ENCODE data around the gene PHF23. TPM values are rescaled to one million over a fixed set of nuclear protein-coding genes. Genes with fewer than 3 reads are reported as not detected.
A peak's percentile ranks its signal among the peaks of the same experiment; 100 is the strongest.

PHF23 gene
- polyA plus RNA-seq, 3 donors = 59.0 to 72.3 (median 64.3) TPM

DNA sequence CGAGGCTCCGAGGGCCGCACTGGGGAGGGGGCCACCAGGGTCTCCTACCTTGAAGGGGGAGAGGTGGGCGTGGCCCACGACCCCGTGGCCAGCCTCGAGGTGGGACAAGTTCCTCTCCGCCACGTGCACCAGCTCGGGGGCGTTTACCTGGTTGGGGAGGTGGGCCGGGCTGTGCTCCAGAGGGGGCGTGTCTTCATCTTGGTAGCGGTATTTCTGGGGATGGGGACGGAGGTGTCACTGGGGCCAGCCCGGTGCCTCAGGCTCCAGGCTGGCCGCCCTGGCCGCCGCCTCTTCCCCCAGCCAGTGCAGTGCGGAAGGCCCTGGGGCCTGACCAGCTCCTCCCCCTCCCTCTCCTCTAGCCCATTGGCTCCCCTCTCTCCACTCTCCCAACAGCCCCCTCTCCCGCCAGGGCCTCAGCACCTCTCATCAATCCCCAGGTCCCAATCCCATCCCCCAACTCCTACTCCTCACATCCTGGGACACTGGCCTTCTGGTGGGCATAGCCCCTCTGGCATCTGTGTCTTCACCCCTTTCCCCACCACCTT, 31.2 kb downstream of the PHF23 start:
- DNase-seq = no peak

DNA sequence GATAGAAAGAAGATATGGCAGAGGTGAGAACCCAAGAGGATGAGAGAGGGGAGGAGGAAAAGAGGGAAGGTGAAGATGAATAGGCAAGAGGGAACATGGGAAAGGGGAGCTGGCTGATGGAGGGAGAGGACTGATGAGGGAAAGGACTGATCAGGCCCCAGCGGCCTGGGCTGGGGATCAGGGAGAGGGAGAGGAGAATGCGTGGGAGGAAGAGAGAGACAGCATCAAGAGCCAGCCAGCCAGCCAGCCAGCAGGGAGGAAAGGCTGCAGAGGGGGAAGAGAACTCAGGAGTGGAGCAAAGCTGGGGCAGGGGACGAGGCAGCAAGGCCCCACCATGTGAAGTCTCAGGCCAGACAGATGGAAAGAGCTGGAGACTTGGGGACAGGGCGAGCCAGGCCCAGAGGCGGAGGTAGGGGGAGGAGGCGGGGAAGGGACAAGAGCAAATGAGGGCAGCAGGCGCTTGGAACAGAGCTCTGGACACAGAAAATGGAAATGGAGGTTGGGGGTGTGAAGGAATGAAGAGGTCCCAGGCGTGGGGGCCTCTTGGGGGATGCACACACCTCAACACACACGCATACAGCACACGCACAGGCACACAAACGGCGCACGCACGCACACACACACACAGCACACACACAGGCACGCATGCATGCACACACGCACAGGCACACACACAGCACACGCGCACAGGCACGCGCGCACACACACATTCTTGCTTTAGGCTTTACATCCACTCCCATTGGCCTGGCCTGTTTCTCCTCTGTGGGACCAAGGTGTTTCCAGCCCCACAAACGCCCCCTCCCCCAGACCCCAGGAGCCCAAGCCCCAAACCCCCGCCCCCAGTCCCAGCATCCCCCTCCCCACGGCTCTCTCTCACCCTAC, 31.9 kb downstream of the PHF23 start:
- no peak for DNase-seq

DNA sequence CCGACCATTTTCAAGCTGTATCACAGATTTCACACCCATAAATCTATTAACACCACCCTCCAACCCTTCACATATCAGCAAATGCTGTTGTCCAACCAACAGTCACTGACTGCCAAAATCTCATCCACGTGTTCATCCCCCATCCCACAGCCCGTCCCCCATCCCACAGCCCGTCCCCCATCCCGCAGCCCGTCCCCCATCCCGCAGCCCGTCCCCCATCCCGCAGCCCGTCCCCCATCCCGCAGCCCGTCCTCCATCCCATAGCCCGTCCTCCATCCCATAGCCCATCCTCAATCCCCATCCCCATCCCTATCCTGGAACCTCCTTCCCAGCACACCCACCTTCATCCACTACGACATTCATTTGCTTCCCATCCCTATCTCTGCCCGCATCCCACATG, 33.7 kb downstream of the PHF23 start:
- no peak for DNase-seq

DNA sequence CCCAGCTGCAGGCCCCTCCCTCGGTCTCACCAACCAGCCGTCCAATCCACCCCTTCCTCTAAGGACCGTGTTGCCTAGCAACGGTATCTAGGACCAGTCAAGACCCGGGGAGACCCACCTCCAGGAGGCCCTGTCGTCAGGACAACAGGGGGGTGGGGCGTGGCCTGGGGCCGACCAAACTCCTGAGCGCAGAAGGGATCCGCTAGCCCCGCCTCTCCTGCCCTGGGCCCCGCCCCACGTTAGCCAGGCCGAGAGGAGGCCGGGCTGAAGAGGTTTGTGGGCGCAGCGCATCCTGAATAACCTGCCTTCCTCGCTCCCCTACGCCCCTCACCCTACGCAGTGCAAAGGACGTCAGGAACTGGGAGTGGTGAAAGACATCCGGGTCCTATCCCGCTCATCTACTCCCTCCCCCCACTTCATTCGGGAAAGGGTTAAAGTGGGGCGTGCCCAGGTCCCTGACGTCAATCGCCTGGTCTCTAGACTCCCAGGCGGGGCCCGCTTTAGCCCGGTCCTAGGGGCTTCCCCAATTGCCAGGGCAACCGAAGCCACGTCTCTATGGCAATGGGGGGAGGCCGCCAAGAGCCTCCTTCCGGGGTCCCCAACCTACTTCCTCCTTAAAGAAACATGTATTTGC, 34.3 kb downstream of the PHF23 start:
- DNase-seq = peak; percentile 89

DNA sequence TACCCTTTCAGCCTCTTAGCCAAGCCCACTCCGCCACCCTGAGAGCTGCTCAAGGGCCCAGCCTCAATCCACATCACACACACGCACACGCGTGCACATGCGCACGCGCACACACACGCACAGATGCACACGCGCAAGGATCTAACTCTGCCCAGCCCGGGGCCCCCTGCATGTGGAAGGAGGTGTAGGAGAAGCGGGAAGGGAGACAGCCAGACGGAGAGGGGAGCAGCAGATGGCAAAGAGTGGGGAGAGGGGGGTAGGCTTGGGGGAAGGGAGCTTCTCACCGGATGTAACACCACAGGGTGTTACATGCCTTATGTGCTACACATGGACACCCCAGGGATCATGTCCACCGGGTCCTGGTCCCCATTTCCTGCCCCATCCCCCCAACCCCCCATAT, 34.9 kb downstream of the PHF23 start:
- DNase-seq = no peak

DNA sequence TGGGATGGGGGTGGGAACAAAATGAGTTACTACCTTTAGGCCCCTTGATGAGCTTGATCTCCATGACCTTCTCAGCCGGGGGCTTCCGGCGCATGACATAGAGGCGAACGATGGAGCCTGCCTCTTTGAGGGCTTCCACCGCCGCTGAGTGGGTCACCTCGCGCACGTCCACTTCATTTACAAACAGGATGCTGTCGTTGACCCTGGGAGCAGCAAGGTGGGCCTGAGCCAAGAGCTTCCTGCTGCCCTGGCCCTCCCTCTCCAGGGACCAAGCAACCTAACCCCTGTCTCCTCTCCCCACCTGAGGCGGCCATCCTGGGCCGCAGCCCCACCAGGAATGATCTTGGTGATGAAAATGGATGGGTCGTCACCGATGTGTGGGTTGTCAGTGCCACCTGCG, 35.9 kb downstream of the PHF23 start:
- DNase-seq = no peak

DNA sequence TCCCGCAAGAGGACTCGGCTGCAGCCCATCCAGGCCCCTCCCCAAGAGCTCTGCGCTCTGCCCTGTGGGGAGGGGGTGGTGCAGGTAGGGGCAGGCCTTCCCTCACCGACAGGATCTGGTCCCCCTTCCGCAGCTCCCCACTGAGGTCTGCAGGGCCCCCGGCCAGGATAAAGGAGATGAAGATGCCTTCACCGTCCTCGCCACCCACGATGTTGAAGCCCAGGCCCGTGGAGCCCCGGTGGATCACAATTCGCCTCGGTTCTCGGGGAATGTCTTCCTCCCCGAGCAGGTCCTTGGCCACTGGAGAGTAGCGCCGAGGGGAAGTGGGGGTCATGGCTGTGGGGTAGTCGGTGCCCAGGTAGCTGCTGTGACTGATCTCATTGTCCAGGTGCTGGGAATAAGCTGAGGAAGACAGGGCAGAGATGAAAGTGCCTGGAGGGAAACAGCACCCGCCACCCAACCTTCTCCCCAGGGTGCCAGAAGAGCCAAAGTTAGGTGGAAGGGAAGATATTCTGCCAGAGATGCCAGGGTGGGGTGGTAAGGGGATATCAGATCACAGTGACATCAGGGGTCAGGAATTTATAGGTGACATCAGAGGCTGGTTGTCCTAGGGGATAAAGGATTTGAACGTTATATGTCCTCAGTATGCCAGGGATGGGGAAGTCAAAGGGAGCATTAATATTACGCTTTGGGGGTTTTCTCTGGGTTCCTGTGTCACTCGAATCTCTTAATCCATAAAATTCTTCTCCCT, 42.4 kb downstream of the PHF23 start:
- no peak for DNase-seq

DNA sequence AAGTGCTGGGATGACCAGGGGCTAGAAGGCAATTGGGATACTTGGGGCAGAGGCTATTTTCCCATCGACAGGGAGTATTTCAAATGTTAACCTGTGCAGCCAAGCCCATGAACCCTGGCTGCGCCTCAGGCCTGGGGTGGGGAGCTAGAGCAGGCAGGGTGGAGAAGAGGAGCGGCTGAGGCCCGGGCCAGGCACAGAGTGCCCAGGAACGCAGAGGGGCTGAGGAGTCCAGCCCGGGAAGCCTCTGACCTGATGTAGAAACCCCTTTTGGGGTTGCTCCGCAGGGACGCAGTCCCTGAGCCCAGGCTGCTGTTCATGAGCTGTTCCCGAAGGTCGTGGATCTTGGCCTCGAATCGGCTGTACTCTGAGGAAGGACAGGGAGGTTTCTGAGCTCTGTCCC, 43.3 kb downstream of the PHF23 start:
- DNase-seq = no peak

DNA sequence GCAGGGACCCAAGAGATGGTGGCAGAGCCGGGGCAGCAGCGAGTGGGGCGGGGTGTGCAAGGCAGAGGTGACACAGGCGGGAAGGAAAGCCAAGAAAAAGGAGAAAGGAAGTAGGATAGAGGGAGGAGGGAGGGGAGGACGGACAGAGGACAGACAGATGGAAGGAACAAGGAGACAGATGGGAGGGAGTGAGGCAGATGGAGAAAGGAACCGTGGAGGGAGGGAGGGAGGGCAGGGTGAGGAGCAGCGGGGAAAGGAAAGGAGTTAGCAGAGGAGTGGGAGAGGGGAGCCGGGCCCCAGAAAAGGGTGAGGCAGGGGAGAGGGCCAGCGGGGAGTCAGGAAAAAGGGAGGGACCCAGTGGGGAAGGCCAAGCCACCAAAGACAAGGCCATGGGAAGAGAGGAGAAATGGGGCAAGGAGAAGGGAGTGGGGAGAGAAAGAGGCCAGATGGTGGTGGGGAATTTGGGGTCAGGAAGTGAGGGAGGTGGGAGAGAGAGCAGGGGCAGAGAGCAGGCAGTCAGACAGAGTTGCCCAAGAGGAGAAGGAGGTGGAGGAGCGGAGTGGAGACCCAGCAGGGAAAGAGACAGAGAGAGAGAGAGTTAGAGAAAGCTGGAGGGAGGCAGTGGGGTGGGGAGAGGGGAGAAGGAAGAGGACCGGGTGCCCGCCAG, 46.9 kb downstream of the PHF23 start:
- DNase-seq = no peak

DNA sequence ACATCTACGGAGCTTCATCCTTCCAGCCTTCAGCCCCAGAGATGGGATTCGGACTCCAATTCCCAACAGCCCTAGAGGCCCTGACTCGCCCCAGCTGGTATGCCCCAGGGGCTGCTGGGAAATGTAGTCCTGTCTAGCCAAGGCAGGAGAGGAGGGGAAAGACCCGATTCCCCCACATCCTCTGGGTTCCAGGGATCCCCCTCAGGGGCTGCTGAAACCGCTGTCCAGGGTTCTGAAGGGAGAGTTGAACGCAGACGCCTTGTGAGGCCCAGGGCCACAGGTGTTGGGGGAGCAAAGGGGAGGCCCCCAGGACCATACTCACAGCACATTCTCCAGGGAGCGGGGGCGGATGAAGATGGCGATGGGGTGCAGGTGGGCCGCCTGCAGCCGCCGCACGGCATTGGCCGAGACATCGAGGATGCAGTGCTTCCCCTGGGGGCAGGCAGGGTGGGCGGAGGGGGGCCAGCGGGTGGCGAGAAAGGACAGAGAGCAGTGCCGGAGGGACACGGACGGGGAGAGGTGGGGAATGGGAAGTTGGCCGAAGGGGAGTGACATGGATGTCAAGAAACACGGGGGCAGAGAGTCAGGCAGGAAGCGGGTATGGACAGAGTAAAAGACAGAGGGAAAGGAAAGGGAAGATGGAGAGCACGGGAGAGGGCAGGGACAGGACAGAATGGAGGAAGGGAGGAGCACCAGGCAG, 47.5 kb downstream of the PHF23 start:
- DNase-seq = no peak

DNA sequence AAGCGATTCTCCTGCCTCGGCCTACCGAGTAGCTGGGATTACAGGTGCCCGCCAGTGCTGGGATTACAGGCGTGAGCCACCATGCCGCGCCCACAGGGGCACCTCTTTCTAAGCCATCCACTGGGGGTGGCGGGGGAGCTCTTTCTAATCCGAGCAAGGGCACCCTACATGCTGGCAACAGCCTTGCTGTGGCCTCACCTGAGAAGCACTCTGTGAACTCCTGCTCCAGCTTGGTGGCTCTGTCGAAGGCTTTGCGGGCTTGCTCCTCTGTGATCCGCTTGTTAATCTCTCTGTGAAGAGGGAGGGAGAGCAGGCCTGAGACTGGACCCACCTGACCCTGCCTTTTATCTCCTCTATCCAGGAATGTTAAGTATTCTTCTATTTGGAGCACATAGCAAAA, 48.2 kb downstream of the PHF23 start:
- no peak for DNase-seq

DNA sequence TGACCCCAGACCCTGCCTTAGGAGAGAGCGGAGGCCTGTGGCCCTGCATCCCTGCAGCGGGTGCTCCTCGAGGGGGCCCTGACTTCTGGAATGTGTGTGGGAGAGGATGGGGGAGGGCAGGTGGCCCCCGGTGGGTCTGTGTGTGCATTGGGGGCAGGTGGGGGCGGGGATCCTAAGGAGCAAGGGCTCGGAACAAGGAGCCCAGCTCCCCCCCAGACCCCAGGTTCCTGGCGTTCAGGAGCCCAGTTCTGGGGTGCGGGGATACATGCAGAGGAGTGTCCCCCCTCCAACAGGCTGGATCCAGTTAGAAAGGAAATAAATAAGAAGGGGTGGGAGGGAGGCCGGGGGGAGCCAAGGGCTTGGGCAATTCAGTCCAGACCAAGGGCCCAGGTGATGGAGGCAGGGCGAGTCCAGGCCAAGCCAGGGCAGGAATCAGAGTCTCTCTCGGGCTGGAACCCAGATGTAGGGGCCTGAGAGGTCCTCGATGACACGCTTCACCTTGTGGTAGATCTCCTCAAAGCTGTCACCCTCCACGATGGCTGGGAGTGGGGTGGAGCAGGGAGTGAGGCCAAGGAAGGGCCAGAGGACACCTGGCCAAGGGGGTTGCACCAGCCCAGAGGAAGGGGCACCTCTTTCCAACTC, 48.9 kb downstream of the PHF23 start:
- no peak for DNase-seq

DNA sequence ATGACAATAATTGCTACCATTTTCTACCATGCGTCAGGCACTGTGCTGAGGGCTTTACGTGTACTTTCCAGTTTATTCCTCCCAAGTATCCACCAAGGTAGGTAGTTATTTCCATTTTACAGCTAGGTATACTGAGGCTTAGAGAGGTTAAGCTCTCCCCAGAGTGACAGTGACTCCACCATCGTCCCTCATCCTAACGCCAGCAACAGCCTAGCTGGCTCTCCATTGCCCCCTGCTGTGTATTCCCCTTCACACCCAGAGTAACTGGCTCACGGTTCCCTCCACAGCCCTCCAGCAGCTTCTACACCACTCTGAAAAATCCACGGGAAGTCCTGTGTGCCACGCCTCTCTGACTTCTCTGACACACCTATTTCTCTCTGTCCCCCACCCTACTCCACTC, 53.0 kb downstream of the PHF23 start:
- no peak for DNase-seq

Other genes starting within 250 kb of the PHF23 start
- gene ALOX12, start 243.4 kb downstream of the PHF23 start, polyA plus RNA-seq (ENCODE audit: insufficient read length in 3 of 3) = 1 to 10 TPM; 1.6 to 3.7 (median 2.8) TPM
- 100 to 1,000 TPM; 181 to 197 (median 187) TPM for gene RNASEK, start 226.8 kb downstream of the PHF23 start, polyA plus RNA-seq (ENCODE audit: insufficient read length in 3 of 3)
- gene BCL6B, start 216.4 kb downstream of the PHF23 start, polyA plus RNA-seq (ENCODE audit: insufficient read length in 3 of 3) = 10 to 100 TPM; 24.7 to 30.0 (median 25.5) TPM
- 1 to 10 TPM; 4.5 to 5.1 (median 4.8) TPM for gene SLC16A13, start 203.4 kb downstream of the PHF23 start, polyA plus RNA-seq (ENCODE audit: insufficient read length in 3 of 3)
- gene SLC16A11, start 195.4 kb downstream of the PHF23 start, polyA plus RNA-seq (ENCODE audit: insufficient read length in 3 of 3) = under 1 TPM; 0.51 to 0.75 (median 0.67) TPM
- 1 to 10 TPM in 2 of 3 donors, under 1 TPM in 1; 0.86 to 1.3 (median 1.1) TPM for gene CLEC10A, start 159.2 kb downstream of the PHF23 start, polyA plus RNA-seq (ENCODE audit: insufficient read length in 3 of 3)
- 1 to 10 TPM in 2 of 3 donors, under 1 TPM in 1; 0.92 to 2.5 (median 1.3) TPM for gene ASGR2, start 124.6 kb downstream of the PHF23 start, polyA plus RNA-seq (ENCODE audit: insufficient read length in 3 of 3)
- 10 to 100 TPM in 1 of 3 donors, 1 to 10 TPM in 2; 8.1 to 10.6 (median 8.6) TPM for gene ASGR1, start 60.1 kb downstream of the PHF23 start, polyA plus RNA-seq (ENCODE audit: insufficient read length in 3 of 3)
- gene DLG4, start 19.6 kb downstream of the PHF23 start, polyA plus RNA-seq (ENCODE audit: insufficient read length in 3 of 3) = 10 to 100 TPM; 32.1 to 39.7 (median 35.3) TPM
- 100 to 1,000 TPM; 488 to 565 (median 530) TPM for gene ACADVL, start 19.5 kb downstream of the PHF23 start, polyA plus RNA-seq (ENCODE audit: insufficient read length in 3 of 3)
- 10 to 100 TPM; 62.4 to 66.1 (median 64.6) TPM for gene DVL2, start 4.9 kb downstream of the PHF23 start, polyA plus RNA-seq (ENCODE audit: insufficient read length in 3 of 3)
- 100 to 1,000 TPM; 456 to 505 (median 482) TPM for gene GABARAP, start 3.0 kb upstream of the PHF23 start, polyA plus RNA-seq (ENCODE audit: insufficient read length in 3 of 3)
- gene CTDNEP1, start 12.3 kb upstream of the PHF23 start, polyA plus RNA-seq (ENCODE audit: insufficient read length in 3 of 3) = 100 to 1,000 TPM; 145 to 149 (median 146) TPM
- 10 to 100 TPM; 53.8 to 63.4 (median 57.1) TPM for gene ELP5, start 12.8 kb upstream of the PHF23 start, polyA plus RNA-seq (ENCODE audit: insufficient read length in 3 of 3)
- 10 to 100 TPM; 45.0 to 67.5 (median 58.4) TPM for gene CLDN7, start 23.0 kb upstream of the PHF23 start, polyA plus RNA-seq (ENCODE audit: insufficient read length in 3 of 3)
- gene SLC2A4, start 42.3 kb upstream of the PHF23 start, polyA plus RNA-seq (ENCODE audit: insufficient read length in 3 of 3) = 1 to 10 TPM; 1.8 to 3.7 (median 2.5) TPM
- gene YBX2, start 55.2 kb upstream of the PHF23 start, polyA plus RNA-seq (ENCODE audit: insufficient read length in 3 of 3) = 1 to 10 TPM; 4.0 to 4.7 (median 4.2) TPM
- 100 to 1,000 TPM; 289 to 360 (median 348) TPM for gene EIF5A, start 68.2 kb upstream of the PHF23 start, polyA plus RNA-seq (ENCODE audit: insufficient read length in 3 of 3)
- gene GPS2, start 75.9 kb upstream of the PHF23 start, polyA plus RNA-seq (ENCODE audit: insufficient read length in 3 of 3) = 100 to 1,000 TPM in 1 of 3 donors, 10 to 100 TPM in 2; 96.6 to 102 (median 97.8) TPM
- 10 to 100 TPM; 32.4 to 37.7 (median 35.8) TPM for gene NEURL4, start 89.9 kb upstream of the PHF23 start, polyA plus RNA-seq (ENCODE audit: insufficient read length in 3 of 3)
- gene ACAP1, start 97.1 kb upstream of the PHF23 start, polyA plus RNA-seq (ENCODE audit: insufficient read length in 3 of 3) = 10 to 100 TPM in 1 of 3 donors, 1 to 10 TPM in 2; 7.0 to 10.2 (median 9.8) TPM
- gene KCTD11, start 112.7 kb upstream of the PHF23 start, polyA plus RNA-seq (ENCODE audit: insufficient read length in 3 of 3) = 10 to 100 TPM; 11.8 to 14.5 (median 13.1) TPM
- gene TMEM95, start 115.7 kb upstream of the PHF23 start, polyA plus RNA-seq (ENCODE audit: insufficient read length in 3 of 3) = not detected
- 1 to 10 TPM; 5.7 to 7.9 (median 6.1) TPM for gene TNK1, start 141.6 kb upstream of the PHF23 start, polyA plus RNA-seq (ENCODE audit: insufficient read length in 3 of 3)
- gene PLSCR3, start 155.1 kb upstream of the PHF23 start, polyA plus RNA-seq (ENCODE audit: insufficient read length in 3 of 3) = 10 to 100 TPM; 37.4 to 45.5 (median 41.1) TPM
- gene TMEM256, start 164.6 kb upstream of the PHF23 start, polyA plus RNA-seq (ENCODE audit: insufficient read length in 3 of 3) = 100 to 1,000 TPM in 1 of 3 donors, 10 to 100 TPM in 2; 83.2 to 104 (median 93.7) TPM
- 10 to 100 TPM; 27.6 to 31.3 (median 29.4) TPM for gene NLGN2, start 168.4 kb upstream of the PHF23 start, polyA plus RNA-seq (ENCODE audit: insufficient read length in 3 of 3)
- gene SPEM1, start 180.9 kb upstream of the PHF23 start, polyA plus RNA-seq (ENCODE audit: insufficient read length in 3 of 3) = not detected
- not detected for gene SPEM2, start 186.2 kb upstream of the PHF23 start, polyA plus RNA-seq (ENCODE audit: insufficient read length in 3 of 3)
- not detected for gene SPEM3, start 189.4 kb upstream of the PHF23 start, polyA plus RNA-seq (ENCODE audit: insufficient read length in 3 of 3)
- 1 to 10 TPM; 4.4 to 5.5 (median 5.1) TPM for gene TMEM102, start 196.0 kb upstream of the PHF23 start, polyA plus RNA-seq (ENCODE audit: insufficient read length in 3 of 3)
- 1 to 10 TPM; 5.9 to 6.7 (median 6.0) TPM for gene FGF11, start 200.1 kb upstream of the PHF23 start, polyA plus RNA-seq (ENCODE audit: insufficient read length in 3 of 3)
- 10 to 100 TPM in 2 of 3 donors, 1 to 10 TPM in 1; 9.0 to 12.1 (median 10.7) TPM for gene CHRNB1, start 205.6 kb upstream of the PHF23 start, polyA plus RNA-seq (ENCODE audit: insufficient read length in 3 of 3)
- 10 to 100 TPM; 40.8 to 49.5 (median 47.1) TPM for gene ZBTB4, start 240.2 kb upstream of the PHF23 start, polyA plus RNA-seq (ENCODE audit: insufficient read length in 3 of 3)
- gene SLC35G6, start 242.0 kb upstream of the PHF23 start, polyA plus RNA-seq (ENCODE audit: insufficient read length in 3 of 3) = under 1 TPM; 0.20 to 0.67 (median 0.52) TPM
- 100 to 1,000 TPM; 142 to 149 (median 143) TPM for gene POLR2A, start 244.9 kb upstream of the PHF23 start, polyA plus RNA-seq (ENCODE audit: insufficient read length in 3 of 3)

Data from renal pelvis (tissue), 4 donors.